Neural progenitor cell (in vitro differentiated cells): ENCODE results near the gene OR5A2. TPM values are rescaled to one million over a fixed set of nuclear protein-coding genes. Genes with fewer than 3 reads are reported as not detected.

Source experiments
- DNase-seq: peaks from one replicate; pipeline ENCODE4 v3.0.0-alpha.2; 2016; ENCODE audit warnings: low spot score
- H2AFZ ChIP-seq: fragments of 200-600 bp; sonication (generic); replicated peaks from 2 replicates; pipeline ENCODE4 v1.6.1; 2016; ENCODE audit warnings: antibody characterized with exemption
- H3F3A ChIP-seq: fragments of 200-600 bp; sonication (generic); 2 replicates; pipeline ENCODE4 v1.6.1; 2016; ENCODE audit warnings: antibody characterized with exemption, low read depth
- H3K27ac ChIP-seq: fragments of 200-600 bp; sonication (generic); 2 replicates; pipeline ENCODE4 v1.5.1; 2016; ENCODE audit warnings: mild to moderate bottlenecking
- H3K27me3 ChIP-seq: fragments of 200-600 bp; sonication (generic); 2 replicates; pipeline ENCODE4 v1.6.1; 2016; ENCODE audit warnings: mild to moderate bottlenecking, moderate library complexity
- H3K36me3 ChIP-seq: fragments of 200-600 bp; sonication (generic); 2 replicates; pipeline ENCODE4 v1.5.1; 2016
- H3K4me1 ChIP-seq: fragments of 200-600 bp; sonication (generic); 2 replicates; pipeline ENCODE4 v1.6.1; 2016; ENCODE audit warnings: mixed run types
- H3K4me2 ChIP-seq: fragments of 200-600 bp; sonication (generic); 2 replicates; pipeline ENCODE4 v1.6.1; 2016
- H3K4me3 ChIP-seq: fragments of 200-600 bp; sonication (generic); 2 replicates; pipeline ENCODE4 v1.5.1; 2016
- H3K79me2 ChIP-seq: fragments of 200-600 bp; sonication (generic); 2 replicates; pipeline ENCODE4 v1.6.1; 2016; ENCODE audit warnings: low read depth
- H3K9ac ChIP-seq: fragments of 200-600 bp; sonication (generic); 2 replicates; pipeline ENCODE4 v1.6.1; 2016
- H3K9me3 ChIP-seq: fragments of 200-600 bp; sonication (generic); 2 replicates; pipeline ENCODE4 v1.5.1; 2016; ENCODE audit warnings: low read depth
- H4K20me1 ChIP-seq: fragments of 200-600 bp; sonication (generic); 2 replicates; pipeline ENCODE4 v1.6.1; 2016; ENCODE audit warnings: low read depth
- H3K27ac Mint-ChIP-seq: 3 replicates; pipeline ENCODE4 v1.8.0; 2021; ENCODE audit warnings: mixed read lengths
- H3K27me3 Mint-ChIP-seq: 2 replicates; pipeline ENCODE4 v1.8.0; 2022; ENCODE audit warnings: low read depth, mild to moderate bottlenecking, inconsistent platforms, moderate library complexity, mixed read lengths; ENCODE audit not compliant: insufficient read depth
- H3K36me3 Mint-ChIP-seq: 3 replicates; pipeline ENCODE4 v1.8.0; 2021; ENCODE audit warnings: mixed read lengths
- H3K4me1 Mint-ChIP-seq: 3 replicates; pipeline ENCODE4 v1.8.0; 2021; ENCODE audit warnings: mixed read lengths
- H3K4me3 Mint-ChIP-seq: 3 replicates; pipeline ENCODE4 v1.8.0; 2021; ENCODE audit warnings: mild to moderate bottlenecking, moderate library complexity, mixed read lengths
- H3K9me3 Mint-ChIP-seq: 3 replicates; pipeline ENCODE4 v1.8.0; 2020; ENCODE audit warnings: mixed read lengths
- CTCF ChIP-seq: fragments of 200-600 bp; sonication (generic); IDR thresholded peaks from 2 replicates; pipeline ENCODE4 v1.5.1; 2017; ENCODE audit warnings: antibody characterized with exemption, mild to moderate bottlenecking
- EZH2 ChIP-seq: fragments of 200-600 bp; sonication (generic); IDR thresholded peaks from 2 replicates; pipeline ENCODE4 v1.6.1; 2017; ENCODE audit warnings: antibody characterized with exemption, mild to moderate bottlenecking, moderate library complexity
- EZH2phosphoT487 ChIP-seq: fragments of 200-600 bp; sonication (generic); IDR thresholded peaks from 2 replicates; pipeline ENCODE4 v1.6.1; 2017; ENCODE audit warnings: antibody characterized with exemption
- total RNA-seq: library from RNA; depleted of rRNA; stranded (reverse); fragments of >200 nt; gene quantifications from 2 replicates; pipeline ENCODE4 v1.2.3, GENCODE V29; 2015; ENCODE audit warnings: low replicate concordance

Gene OR5A2
- total RNA-seq, 1 donor from 2014 or later = not detected

- Histone ChIP-seq H3K36me3 (no peaks in the 10 kb centered on the region), H3F3A (no peaks in the 10 kb centered on the region), H3K4me2 (no peak overlapping the region), H3K27ac (no peak overlapping the region), H4K20me1 (no peaks in the 10 kb centered on the region), H3K4me3 (no peak overlapping the region), H2AFZ (no peak overlapping the region), H3K4me1 (no peaks in the 10 kb centered on the region), H3K79me2 (no peaks in the 10 kb centered on the region), H3K9me3 (no peaks in the 10 kb centered on the region), H3K9ac (no peak overlapping the region), H3K27me3 (no peaks in the 10 kb centered on the region)
- peaks cover 2% of the 10 kb centered on the region for H3K9me3 Mint-ChIP-seq
- no peaks in the 10 kb centered on the region for H3K4me1 Mint-ChIP-seq
- H3K36me3 Mint-ChIP-seq = no peaks in the 10 kb centered on the region
- no peak for TF ChIP-seq CTCF
- no peak for TF ChIP-seq EZH2
- no peak for TF ChIP-seq EZH2phosphoT487
- no peak overlapping the region for H3K4me3 Mint-ChIP-seq
- H3K27me3 Mint-ChIP-seq = no peaks in the 10 kb centered on the region
- DNase-seq = no peak
- no peak overlapping the region for H3K27ac Mint-ChIP-seq
Observed at GRCh38 chr11:59413646-59414045, 12.6 kb downstream of the OR5A2 start.

- no peak overlapping the region for H3K4me3 ChIP-seq
- H3K27me3 Mint-ChIP-seq = no peaks in the 10 kb centered on the region
Observed at GRCh38 chr11:59403546-59403945, 22.7 kb downstream of the OR5A2 start.

GRCh38 chr11:59401262-59401552 is 25.0 kb downstream of the OR5A2 start:
- no peak overlapping the region for H3K27ac ChIP-seq

More at GRCh38 chr11:59403546-59403945, 22.7 kb downstream of the OR5A2 start:
- TF ChIP-seq CTCF (no peak), EZH2 (no peak), EZH2phosphoT487 (no peak)
- Mint-ChIP-seq H3K36me3 (no peaks in the 10 kb centered on the region), H3K4me3 (no peak overlapping the region), H3K9me3 (peaks cover 26% of the 10 kb centered on the region), H3K27ac (no peak overlapping the region), H3K4me1 (no peaks in the 10 kb centered on the region)
- no peaks in the 10 kb centered on the region for H3F3A ChIP-seq
- no peaks in the 10 kb centered on the region for H4K20me1 ChIP-seq
- no peaks in the 10 kb centered on the region for H3K79me2 ChIP-seq
- no peaks in the 10 kb centered on the region for H3K4me1 ChIP-seq
- peak; percentile 12 for DNase-seq
- no peak overlapping the region for H2AFZ ChIP-seq
- H3K36me3 ChIP-seq = no peaks in the 10 kb centered on the region
- H3K4me2 ChIP-seq = no peak overlapping the region
- peaks cover 30% of the 10 kb centered on the region for H3K9me3 ChIP-seq
- H3K9ac ChIP-seq = no peak overlapping the region
- H3K27me3 ChIP-seq = no peaks in the 10 kb centered on the region
- no peak overlapping the region for H3K27ac ChIP-seq

More at GRCh38 chr11:59401262-59401552, 25.0 kb downstream of the OR5A2 start:
- no peak overlapping the region for H3K4me2 ChIP-seq
- H3K9ac ChIP-seq = no peak overlapping the region
- Mint-ChIP-seq H3K9me3 (peaks cover 22% of the 10 kb centered on the region), H3K4me3 (no peak overlapping the region), H3K36me3 (no peaks in the 10 kb centered on the region), H3K27ac (no peak overlapping the region), H3K4me1 (no peaks in the 10 kb centered on the region), H3K27me3 (peaks cover 2% of the 10 kb centered on the region)
- H4K20me1 ChIP-seq = no peaks in the 10 kb centered on the region
- H3K27me3 ChIP-seq = no peaks in the 10 kb centered on the region
- no peaks in the 10 kb centered on the region for H3K36me3 ChIP-seq
- H2AFZ ChIP-seq = no peak overlapping the region
- no peaks in the 10 kb centered on the region for H3K79me2 ChIP-seq
- DNase-seq = no peak
- no peaks in the 10 kb centered on the region for H3K4me1 ChIP-seq
- peaks cover 37% of the 10 kb centered on the region for H3K9me3 ChIP-seq
- no peak for TF ChIP-seq EZH2
- no peak for TF ChIP-seq CTCF
- TF ChIP-seq EZH2phosphoT487 = no peak
- H3F3A ChIP-seq = no peaks in the 10 kb centered on the region
- no peak overlapping the region for H3K4me3 ChIP-seq
